Right lobe of liver (tissue), 4 donors: Measurements from ENCODE around the gene KIF1A.
"Not testable (repeated sequence)": the region's sequence is repeated elsewhere in the genome, so short reads cannot be mapped to it uniquely, and the experiment has no call there.

ENCODE experiments used
- CTCF ChIP-seq, 4 donors: fragments of 200-600 bp in 3 of 4; fragments of 450-650 bp in 1 of 4; IDR thresholded peaks; one replicate each; pipeline versions ENCODE4 v1.5.1 to v1.8.0; 2016 to 2022; ENCODE audit warnings: antibody characterized with exemption in 4 of 4, mild to moderate bottlenecking in 2 of 4
- POLR2A ChIP-seq: fragments of 450-650 bp; IDR thresholded peaks from one replicate; pipeline ENCODE4 v1.6.1; 2017; ENCODE audit warnings: antibody characterized with exemption, mild to moderate bottlenecking
- donor health status: DM: no; HTN: no; CAD: no.
- donor health status: DM: no; HTN: no; CAD: no.
- donor health status: DM: no; HTN: yes; CAD: no.

- TF ChIP-seq CTCF (IDR thresholded peaks at IDR 0.05); POLR2A: not testable (repeated sequence)
Measured at GRCh38 chr2:240683329-240683979, 136.6 kb downstream of the KIF1A start.
